ENCODE measurements around the gene RAC3.

RAC3 gene

GRCh38 chr17:81998691-81999438, 32.6 kb upstream of the RAC3 start:
- DNase-seq (ENCODE audit: low read depth in 1 of 2, low spot score in 1 of 2) = no peak

DNA sequence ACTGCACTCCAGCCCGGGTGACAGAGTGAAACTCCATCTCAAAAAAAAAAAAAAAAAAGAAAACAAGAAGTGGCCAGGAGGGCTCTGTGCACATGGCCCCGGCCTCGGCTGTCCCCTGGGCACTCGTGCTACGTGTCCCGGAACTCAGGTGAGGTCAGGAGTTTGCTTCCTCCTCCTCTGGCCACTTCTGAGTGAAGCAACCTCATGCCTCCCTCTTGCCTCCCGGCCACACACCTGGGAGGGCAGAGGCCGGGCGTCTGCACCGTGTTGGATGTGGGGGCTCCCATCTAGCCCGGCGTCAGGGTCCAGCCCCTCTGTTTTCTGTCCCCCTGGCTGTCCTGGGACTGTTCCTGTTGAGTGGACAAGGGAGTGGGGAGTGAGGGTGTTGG, 31.9 kb upstream of the RAC3 start:
- no peak for DNase-seq (ENCODE audit: low read depth in 1 of 2, low spot score in 1 of 2)

DNA sequence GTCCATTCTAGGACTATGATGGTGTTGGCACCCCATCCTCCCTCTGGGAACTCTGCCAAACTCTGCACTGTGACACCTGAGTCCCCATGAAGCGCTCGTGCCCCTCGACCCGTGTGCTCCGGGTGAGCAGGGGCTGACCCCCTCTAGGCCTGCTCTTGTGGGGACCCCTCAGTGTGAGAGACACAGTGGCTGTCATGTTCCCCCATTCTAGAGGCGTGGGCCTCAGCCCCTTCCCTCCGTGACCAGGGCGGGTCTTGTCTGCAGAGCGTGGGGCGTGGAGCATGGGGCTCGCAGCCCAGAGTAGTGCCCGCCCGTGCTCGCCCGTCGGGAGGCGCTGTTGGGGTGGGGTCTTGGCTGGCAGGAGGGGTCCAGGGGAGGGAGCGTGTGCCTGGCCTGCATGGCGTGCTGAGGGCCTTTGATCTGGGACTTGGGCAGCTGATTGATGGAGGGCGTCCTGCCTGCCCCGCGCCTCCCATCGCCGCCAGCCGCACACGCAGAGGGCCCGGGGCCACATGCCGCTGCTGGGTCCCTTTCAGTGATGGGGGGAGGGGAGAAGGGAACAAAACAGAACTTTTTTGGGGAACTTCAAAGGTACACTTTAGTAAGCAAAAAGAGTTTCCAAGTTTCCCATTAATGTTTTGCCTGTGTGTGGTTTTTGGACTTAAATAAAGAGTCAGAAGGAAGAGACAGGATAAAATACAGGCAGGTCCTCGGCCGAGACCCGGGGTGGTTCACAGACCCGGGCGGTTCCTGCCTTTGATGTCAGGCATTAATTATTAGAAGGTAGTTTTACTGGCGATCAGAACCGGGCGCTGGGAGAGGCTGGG, 31.3 kb upstream of the RAC3 start:
- no peak for DNase-seq (ENCODE audit: low read depth in 1 of 2, low spot score in 1 of 2)

- no peak for DNase-seq (ENCODE audit: low read depth in 1 of 2, low spot score in 1 of 2)
Observed at GRCh38 chr17:82000803-82001570, 30.5 kb upstream of the RAC3 start.

DNA sequence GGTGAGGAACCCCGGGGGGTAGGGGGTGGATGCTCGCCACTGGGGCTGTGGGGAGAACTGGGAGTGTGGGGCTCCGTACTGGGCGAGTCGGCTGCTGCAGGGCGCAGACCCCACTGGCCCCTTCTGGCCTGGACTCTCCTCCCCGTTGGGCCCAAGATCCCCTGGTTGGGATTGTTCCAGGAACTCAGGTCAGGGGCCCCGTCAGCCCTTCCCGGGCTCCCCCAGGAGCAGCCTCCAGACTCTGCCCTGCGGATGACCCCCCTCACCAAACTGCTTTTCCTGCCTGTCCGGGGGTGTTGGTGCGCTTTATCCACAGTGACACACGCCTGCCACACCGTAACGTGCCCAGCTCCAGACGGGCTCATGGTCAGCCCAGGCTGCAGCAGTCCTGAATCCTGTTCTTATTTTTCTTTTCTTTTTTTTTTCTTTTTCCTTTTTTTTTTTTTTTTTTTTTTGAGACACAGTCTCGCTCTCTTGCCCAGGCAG, 29.9 kb upstream of the RAC3 start:
- no peak for DNase-seq (ENCODE audit: low read depth in 1 of 2, low spot score in 1 of 2)

DNA sequence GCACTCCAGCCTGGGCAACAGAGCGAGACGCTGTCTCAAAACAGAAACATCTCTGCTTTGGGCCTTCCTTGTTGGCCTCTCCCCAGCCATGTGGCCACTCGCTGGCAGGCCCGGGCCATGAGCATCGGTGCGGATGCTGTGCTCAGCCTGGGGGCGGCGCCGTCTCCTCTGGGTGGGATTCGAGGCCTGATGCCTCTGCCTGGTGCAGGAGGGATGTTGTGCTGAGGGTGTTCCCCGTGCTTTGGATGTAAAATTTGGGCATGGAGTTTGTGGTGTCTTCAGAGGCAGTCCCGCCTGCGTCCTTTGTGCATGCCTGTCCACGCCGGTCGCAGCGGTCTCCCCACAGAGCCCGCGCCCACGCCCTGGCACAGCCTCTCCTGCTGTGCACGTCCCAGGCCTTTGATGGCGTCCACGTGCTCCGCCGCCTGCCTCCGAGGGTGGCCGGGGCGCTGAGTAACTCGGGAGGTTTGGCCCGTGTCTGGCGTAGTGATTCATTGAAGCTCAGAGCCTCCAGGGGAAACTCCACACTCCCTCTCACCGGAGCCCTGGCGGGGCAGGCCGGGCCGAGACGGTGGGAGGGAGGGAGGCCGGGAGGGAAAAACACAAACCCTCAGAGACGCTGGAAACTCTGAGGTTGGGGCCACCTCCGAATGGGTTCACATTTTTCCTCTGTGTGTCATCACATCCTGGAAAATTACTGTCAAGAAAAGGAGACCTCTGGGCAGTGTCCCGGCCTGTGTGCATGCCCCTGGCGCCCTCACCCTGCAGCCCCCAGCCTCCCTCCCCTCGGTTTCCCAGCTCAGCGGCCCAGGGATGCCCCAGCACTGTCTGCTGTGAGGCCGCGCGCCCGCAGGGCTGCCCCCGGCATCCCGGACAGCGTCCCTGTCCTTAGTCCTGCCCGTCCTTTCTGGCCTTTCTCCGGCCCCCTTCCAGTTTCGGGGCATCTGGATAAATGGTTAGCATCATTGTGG, 27.8 kb upstream of the RAC3 start:
- no peak for DNase-seq (ENCODE audit: low read depth in 1 of 2, low spot score in 1 of 2)

- DNase-seq (ENCODE audit: low read depth in 1 of 2, low spot score in 1 of 2) = no peak
Observed at GRCh38 chr17:82004517-82005455, 26.7 kb upstream of the RAC3 start.

GRCh38 chr17:82005701-82006348, 25.7 kb upstream of the RAC3 start:
- DNase-seq (ENCODE audit: low read depth in 1 of 2, low spot score in 1 of 2) = no peak

- DNase-seq (ENCODE audit: low read depth in 1 of 2, low spot score in 1 of 2) = no peak
Observed at GRCh38 chr17:82006468-82007227, 24.8 kb upstream of the RAC3 start.

- no peak for DNase-seq (ENCODE audit: low read depth in 1 of 2, low spot score in 1 of 2)
Observed at GRCh38 chr17:82007228-82007494, 24.3 kb upstream of the RAC3 start.

DNA sequence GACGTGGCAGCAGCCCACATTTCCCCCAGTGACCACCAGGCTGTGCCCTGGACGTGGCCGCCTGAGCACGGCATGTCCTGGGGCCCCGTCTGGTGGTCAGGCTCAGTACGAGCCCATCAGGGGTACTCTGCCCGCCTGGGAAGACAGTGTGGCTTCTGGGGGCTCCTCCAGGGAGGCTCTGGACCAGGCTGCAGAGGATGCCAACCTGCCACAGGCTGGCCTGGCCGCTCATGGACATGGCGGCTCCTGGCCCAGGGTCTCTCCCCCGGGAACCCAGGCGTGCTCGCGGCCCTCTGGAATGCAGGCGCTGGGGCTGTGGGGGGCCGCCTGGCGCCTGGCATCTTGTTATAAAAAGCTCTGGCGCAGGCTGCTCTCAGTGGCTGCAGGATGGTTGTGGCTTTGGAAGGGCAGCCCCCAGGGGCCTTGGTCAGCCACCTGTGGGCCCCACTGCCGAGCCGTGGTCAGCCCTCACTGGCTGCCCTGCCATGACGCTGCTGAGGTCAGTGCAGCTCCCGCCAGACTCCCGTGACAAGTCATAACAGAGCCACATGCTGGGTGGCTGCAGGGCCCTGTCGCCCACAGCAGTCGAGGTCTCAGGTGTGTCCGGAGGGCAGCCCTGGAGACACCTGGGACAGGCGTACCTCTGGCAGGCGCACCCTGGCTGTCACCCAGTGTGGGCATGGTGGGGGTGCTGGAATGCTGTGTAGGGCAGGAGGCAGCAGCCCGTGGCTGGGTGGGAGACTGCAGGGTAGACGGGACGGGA, 23.8 kb upstream of the RAC3 start:
- no peak for DNase-seq (ENCODE audit: low read depth in 1 of 2, low spot score in 1 of 2)

- DNase-seq (ENCODE audit: low read depth in 1 of 2, low spot score in 1 of 2) = no peak
Observed at GRCh38 chr17:82008258-82008940, 23.1 kb upstream of the RAC3 start.

DNA sequence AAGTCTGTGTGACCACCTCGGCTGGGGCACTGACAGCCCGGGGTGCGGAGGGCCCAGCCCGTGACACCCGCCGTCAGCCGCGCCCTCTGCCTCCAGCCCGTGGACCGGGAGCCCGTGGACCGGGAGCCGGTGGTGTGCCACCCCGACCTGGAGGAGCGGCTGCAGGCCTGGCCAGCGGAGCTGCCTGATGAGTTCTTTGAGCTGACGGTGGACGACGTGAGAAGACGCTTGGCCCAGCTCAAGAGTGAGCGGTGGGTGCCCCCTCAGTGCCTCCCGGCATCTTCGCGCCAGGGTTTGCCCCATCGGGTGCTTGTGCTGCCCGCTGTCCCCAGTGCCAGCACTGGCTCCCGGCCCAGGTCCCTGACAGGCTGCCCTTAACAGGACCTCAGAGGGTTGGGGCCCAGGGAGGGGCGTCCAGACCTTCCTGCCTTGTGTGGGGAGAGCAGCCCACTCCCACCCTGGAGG, 22.5 kb upstream of the RAC3 start:
- DNase-seq (ENCODE audit: low read depth in 1 of 2, low spot score in 1 of 2) = no peak

DNA sequence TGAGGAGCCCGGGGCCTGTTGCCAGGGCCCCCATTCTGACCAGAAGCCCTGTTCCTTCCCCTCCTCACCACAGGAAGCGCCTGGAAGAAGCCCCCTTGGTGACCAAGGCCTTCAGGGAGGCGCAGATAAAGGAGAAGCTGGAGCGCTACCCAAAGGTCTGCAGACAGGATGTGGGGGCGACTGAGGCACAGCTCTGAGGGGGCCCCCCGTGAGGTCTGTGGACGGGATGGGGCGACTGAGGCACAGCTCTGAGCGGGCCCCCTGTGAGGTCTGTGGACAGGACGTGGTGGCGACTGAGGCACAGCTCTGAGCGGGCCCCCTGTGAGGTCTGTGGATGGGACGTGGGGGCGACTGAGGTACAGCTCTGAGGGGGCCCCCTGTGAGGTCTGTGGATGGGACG, 22.1 kb upstream of the RAC3 start:
- no peak for DNase-seq (ENCODE audit: low read depth in 1 of 2, low spot score in 1 of 2)

DNA sequence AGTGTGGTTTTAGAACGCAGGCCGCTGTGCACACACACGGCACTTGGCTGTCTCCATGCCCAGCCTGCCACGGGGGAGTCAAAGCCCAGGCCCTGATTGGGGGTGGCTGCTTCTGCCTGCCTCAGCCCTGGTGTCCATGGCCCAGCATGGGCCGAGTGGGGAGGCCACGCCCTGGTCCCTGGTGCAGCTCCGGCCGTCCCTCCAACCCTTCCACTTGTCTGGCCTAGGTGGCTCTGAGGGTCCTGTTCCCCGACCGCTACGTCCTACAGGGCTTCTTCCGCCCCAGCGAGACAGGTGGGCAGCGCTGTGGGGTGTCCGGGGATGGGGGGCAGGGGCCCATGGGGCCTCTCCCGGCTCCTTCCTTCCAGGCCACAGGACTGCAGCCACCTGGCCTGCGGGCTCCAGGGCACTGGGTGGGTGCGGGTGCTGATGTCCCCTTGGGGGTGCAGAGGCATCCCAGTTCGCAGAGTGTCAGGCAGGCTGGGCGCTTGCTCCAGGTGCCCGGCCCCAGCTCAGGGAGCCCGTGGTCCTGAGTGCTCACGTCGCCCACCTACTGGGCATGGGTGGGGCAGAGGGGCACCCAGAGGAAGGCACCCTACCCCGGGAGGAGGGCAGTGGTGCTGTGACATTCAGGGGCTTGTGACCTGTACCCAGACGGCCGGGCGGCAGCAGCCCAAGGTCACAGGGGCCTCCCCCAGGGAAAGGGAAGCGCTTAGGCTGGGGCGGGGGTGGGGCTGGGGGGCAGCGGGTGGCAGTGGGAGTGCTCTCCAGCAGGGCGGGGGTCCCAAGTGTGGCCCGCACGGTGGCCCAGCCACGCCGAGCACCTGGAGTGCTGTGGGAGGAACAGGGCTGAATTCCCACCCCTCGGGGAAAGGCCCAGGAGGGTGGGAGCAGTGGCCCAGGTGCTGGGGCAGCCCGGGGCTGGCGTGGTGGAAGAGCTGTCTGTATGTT, 20.6 kb upstream of the RAC3 start:
- DNase-seq (ENCODE audit: low read depth in 1 of 2, low spot score in 1 of 2) = no peak

GRCh38 chr17:82011617-82012187, 19.8 kb upstream of the RAC3 start:
- no peak for DNase-seq (ENCODE audit: low read depth in 1 of 2, low spot score in 1 of 2)
